B cell (primary cell): ENCODE measurements around the gene LDHB. TPM values are rescaled to one million over a fixed set of nuclear protein-coding genes. Genes with fewer than 3 reads are reported as not detected.

ENCODE experiments used
- ATAC-seq: fragments of 200-7000 bp; cut with Tn5 transposase; one replicate; pipeline ENCODE4 v1.10.0; 2021; ENCODE audit warnings: low read depth, mild to moderate bottlenecking, moderate number of reproducible peaks, moderate library complexity
- CTCF ChIA-PET: fragments of 350-600 bp; sonication (Branson Sonifier 250); formaldehyde crosslinking; loops from one replicate; lab custom pipeline; 2021; ENCODE audit warnings: antibody characterized with exemption, inconsistent platforms; lab: Charles Lee
- POLR2A ChIA-PET: fragments of 350-600 bp; sonication (Branson Sonifier 250); formaldehyde crosslinking; loops from one replicate; lab custom pipeline; 2021; ENCODE audit warnings: antibody characterized with exemption; lab: Charles Lee
- DNase-seq: peaks from one replicate; pipeline ENCODE4 v3.0.0; 2013
- H2AFZ ChIP-seq: 2 replicates; pipeline ENCODE4 v1.6.1; 2012; ENCODE audit warnings: mild to moderate bottlenecking, low read depth, low read length; ENCODE audit not compliant: insufficient read depth, poor library complexity, severe bottlenecking
- H3K27ac ChIP-seq, 2 donors: 1 replicate in 1 of 2; 2 replicates in 1 of 2; pipeline ENCODE4 v1.5.1; 2012 to 2013; ENCODE audit warnings: low read length in 2 of 2, mild to moderate bottlenecking in 2 of 2, moderate library complexity in 1 of 2
- H3K27me3 ChIP-seq, 4 experiments: fragments of 200-600 bp in 1 of 4; sonication (generic) in 1 of 4; replicated peaks in 1 of 4; 1 replicate in 2 of 4; 2 replicates in 2 of 4; pipeline versions ENCODE4 v1.6.1 to v1.7.0; 2013 to 2016; ENCODE audit warnings: low read length in 3 of 4, mild to moderate bottlenecking in 2 of 4, mixed read lengths in 1 of 4, moderate library complexity in 1 of 4; ENCODE audit not compliant: insufficient read depth in 4 of 4, control insufficient read depth in 3 of 4; ENCODE audit errors: control extremely low read depth in 1 of 4
- H3K36me3 ChIP-seq, 2 experiments: replicated peaks in 1 of 2; 1 replicate in 1 of 2; 2 replicates in 1 of 2; pipeline versions ENCODE4 v1.6.1 to v1.7.1; 2013; ENCODE audit warnings: low read length in 1 of 2; ENCODE audit not compliant: insufficient read depth in 2 of 2, control insufficient read depth in 1 of 2; ENCODE audit errors: control extremely low read depth in 1 of 2, extremely low read depth in 1 of 2
- H3K4me1 ChIP-seq, 2 donors: fragments of 200-600 bp in 1 of 2; sonication (generic) in 1 of 2; 1 replicate in 1 of 2; 2 replicates in 1 of 2; pipeline versions ENCODE4 v1.5.1 to v1.6.1; 2013 to 2017; ENCODE audit warnings: low read length in 2 of 2; ENCODE audit not compliant: control insufficient read depth in 2 of 2, insufficient read depth in 2 of 2
- H3K4me2 ChIP-seq: replicated peaks from 2 replicates; pipeline ENCODE3; 2012; ENCODE audit warnings: mild to moderate bottlenecking, low read depth, low read length; ENCODE audit not compliant: poor library complexity, severe bottlenecking
- H3K4me3 ChIP-seq, 5 experiments: fragments of 200-600 bp in 1 of 5; sonication (generic) in 1 of 5; 1 replicate in 3 of 5; 2 replicates in 2 of 5; pipeline versions ENCODE4 v1.5.1 to v1.7.0; 2011 to 2016; ENCODE audit warnings: low read length in 4 of 5, mild to moderate bottlenecking in 4 of 5, low read depth in 2 of 5, control low read depth in 1 of 5, moderate library complexity in 1 of 5; ENCODE audit not compliant: insufficient read depth in 1 of 5; ENCODE audit errors: control extremely low read depth in 1 of 5, extremely low read depth in 1 of 5
- H3K79me2 ChIP-seq: fragments of 200-600 bp; sonication (generic); one replicate; pipeline ENCODE4 v1.6.0; 2016; ENCODE audit warnings: low read length; ENCODE audit not compliant: control insufficient read depth, insufficient read depth
- H3K9ac ChIP-seq: fragments of 200-600 bp; sonication (generic); 2 replicates; pipeline ENCODE4 v1.6.1; 2017; ENCODE audit warnings: mild to moderate bottlenecking, low read length, moderate library complexity
- H3K9me3 ChIP-seq, 3 donors: one replicate each; pipeline versions ENCODE4 v1.6.1 to v1.7.1; 2013; ENCODE audit warnings: low read length in 2 of 3; ENCODE audit not compliant: control insufficient read depth in 2 of 3, insufficient read depth in 1 of 3; ENCODE audit errors: control extremely low read depth in 1 of 3
- H4K20me1 ChIP-seq: 2 replicates; pipeline ENCODE4 v1.6.0; 2012; ENCODE audit warnings: mild to moderate bottlenecking, low read length; ENCODE audit not compliant: insufficient read depth, control insufficient read depth, poor library complexity, severe bottlenecking
- H3K27ac Mint-ChIP-seq: one replicate; pipeline ENCODE4 v1.8.0; 2021; ENCODE audit warnings: mixed read lengths
- H3K27me3 Mint-ChIP-seq: one replicate; pipeline ENCODE4 v1.8.0; 2021; ENCODE audit warnings: mixed read lengths
- H3K4me1 Mint-ChIP-seq: one replicate; pipeline ENCODE4 v1.8.0; 2021; ENCODE audit warnings: mixed read lengths
- H3K4me3 Mint-ChIP-seq: one replicate; pipeline ENCODE4 v1.8.0; 2021; ENCODE audit warnings: mixed read lengths
- H3K9me3 Mint-ChIP-seq: one replicate; pipeline ENCODE4 v1.8.0; 2022; ENCODE audit warnings: mixed read lengths; ENCODE audit not compliant: insufficient read depth
- CTCF ChIP-seq: fragments of 200-600 bp; IDR thresholded peaks from one replicate; pipeline ENCODE4 v1.8.0; 2022; ENCODE audit warnings: antibody characterized with exemption, mild to moderate bottlenecking
- EZH2 ChIP-seq: IDR thresholded peaks from 2 replicates; pipeline ENCODE4 v1.6.1; 2012; ENCODE audit warnings: borderline replicate concordance, low read depth, mild to moderate bottlenecking, moderate library complexity, low read length; ENCODE audit not compliant: insufficient read depth, poor library complexity, severe bottlenecking
- WGBS: methylation state at CpG from one replicate; pipeline ENCODE4 v1.1.5; 2013; ENCODE audit warnings: missing lambda C conversion rate; ENCODE audit not compliant: insufficient coverage; 5-methylcytosine and 5-hydroxymethylcytosine counted together
- intact Hi-C: fragments of 100-400 bp; cut with micrococcal nuclease; formaldehyde crosslinking; loops from one replicate; pipeline ENCODE4 v1.10.0; 2022
- polyA minus RNA-seq: library from RNA; depleted of rRNA, polyadenylated mRNA; stranded (reverse); fragments of >200 nt; gene quantifications from 2 replicates; pipeline ENCODE4 v1.2.3, GENCODE V29; 2012
- polyA plus RNA-seq: library from polyadenylated mRNA; depleted of rRNA; stranded (reverse); fragments of >200 nt; gene quantifications from 2 replicates; pipeline ENCODE4 v1.2.3, GENCODE V29; 2012
- total RNA-seq, 2 donors: library from RNA; stranded (reverse); fragments of 120-200 nt in 1 of 2; gene quantifications; 1 replicate in 1 of 2; 2 replicates in 1 of 2; pipeline versions ENCODE4 v1.2.3 to v1.2.4, GENCODE V29; 2013 to 2022

LDHB gene
- total RNA-seq (161 and 163 TPM in 2 replicates), polyA plus RNA-seq (63.2 and 71.9 TPM in 2 replicates), polyA minus RNA-seq (69.3 and 71.8 TPM in 2 replicates)
- total RNA-seq (2013) = 244 TPM

- H3K79me2 ChIP-seq = peaks cover 34% of the 10 kb centered on the region
These were observed at the start of gene LDHB for GRCh38 chr12:21657326-21658077. LDHB (minus strand) TSS chr12:21657842; CDS start chr12:21654671, 3,171 bp downstream.

More at GRCh38 chr12:21657326-21658077, at the start of gene LDHB:
- H3K4me1 Mint-ChIP-seq = peaks cover 30% of the 10 kb centered on the region
- ChIA-PET POLR2A (no interaction called here), CTCF (interaction anchor here (0.5 to 0.9 kb wide), 3 partner anchors 10 to 23 kb away, joined by 3 to 4 read pairs (median 3); no protein-coding TSS in a partner anchor)
- Histone ChIP-seq H3K27ac (peak within 1 kb of the TSS; percentile 61 to 68), H3K27me3 (peaks cover 0 to 2% (median 0%) of the 10 kb centered on the region in 4 experiments), H4K20me1 (peaks cover 5% of the 10 kb centered on the region), H3K4me3 (peak within 1 kb of the TSS; percentile 81 to 94 (median 88)), H2AFZ (peak within 1 kb of the TSS; percentile 96), H3K4me2 (peak within 1 kb of the TSS; percentile 89), H3K9ac (peak within 1 kb of the TSS; percentile 78), H3K9me3 (no peaks in the 10 kb centered on the region), H3K36me3 (peaks cover 10 to 16% of the 10 kb centered on the region in 2 experiments), H3K4me1 (peaks cover 8 to 13% of the 10 kb centered on the region in 2 donors)
- H3K4me3 Mint-ChIP-seq = peak within 1 kb of the TSS; percentile 93
- peak; percentile 85 for DNase-seq
- peak; percentile 96 for ATAC-seq
- TF ChIP-seq EZH2 (no peak), CTCF (no peak)
- H3K27ac Mint-ChIP-seq = peak within 1 kb of the TSS; percentile 97
- intact Hi-C loops = loop anchor here (1.0 to 5.0 kb wide), 7 partner anchors 21 to 885 kb away; partner anchors contain the start of genes C2CD5, CMAS, GOLT1B and PYROXD1
- WGBS = under 1% methylated on average over 30 of the region's 41 CpGs
- peaks cover 11% of the 10 kb centered on the region for H3K27me3 Mint-ChIP-seq
- H3K9me3 Mint-ChIP-seq = no peaks in the 10 kb centered on the region
